Neuronal stem cell (in vitro differentiated cells): ENCODE data around the gene C4orf50.

ENCODE experiments used
- DNase-seq: peaks from one replicate; pipeline ENCODE4 v3.0.0-alpha.2; 2013; ENCODE audit warnings: low spot score
- H2AFZ ChIP-seq: one replicate; pipeline ENCODE4 v1.6.1; 2013; ENCODE audit warnings: mild to moderate bottlenecking, low read length, inconsistent platforms
- H2AK5ac ChIP-seq: 2 replicates; pipeline ENCODE4 v1.6.1; 2013; ENCODE audit warnings: low read depth, mild to moderate bottlenecking, inconsistent platforms, low read length, moderate library complexity, mixed read lengths
- H2BK120ac ChIP-seq: 2 replicates; pipeline ENCODE4 v1.6.1; 2013; ENCODE audit warnings: low read depth, mild to moderate bottlenecking, inconsistent platforms, low read length, moderate library complexity, mixed read lengths
- H2BK12ac ChIP-seq: one replicate; pipeline ENCODE4 v1.6.1; 2013; ENCODE audit warnings: low read length, inconsistent platforms
- H2BK15ac ChIP-seq: 2 replicates; pipeline ENCODE4 v1.6.1; 2013; ENCODE audit warnings: mild to moderate bottlenecking, low read length, inconsistent platforms, mixed read lengths
- H2BK5ac ChIP-seq: one replicate; pipeline ENCODE4 v1.6.1; 2013; ENCODE audit warnings: inconsistent platforms, mild to moderate bottlenecking, low read length, moderate library complexity
- H3K14ac ChIP-seq: one replicate; pipeline ENCODE4 v1.6.1; 2013; ENCODE audit warnings: low read length, inconsistent platforms
- H3K18ac ChIP-seq: 2 replicates; pipeline ENCODE4 v1.6.1; 2013; ENCODE audit warnings: low read length, inconsistent platforms
- H3K23ac ChIP-seq: 2 replicates; pipeline ENCODE4 v1.6.1; 2013; ENCODE audit warnings: low read depth, mild to moderate bottlenecking, mixed read lengths, low read length, inconsistent platforms; ENCODE audit not compliant: poor library complexity
- H3K27ac ChIP-seq: replicated peaks from 3 replicates; pipeline ENCODE4 v1.5.1; 2013; ENCODE audit warnings: low read length, inconsistent platforms
- H3K27me3 ChIP-seq, 3 experiments: 2 replicates each; pipeline ENCODE4 v1.6.1; 2013; ENCODE audit warnings: low read length in 3 of 3, mild to moderate bottlenecking in 2 of 3, inconsistent platforms in 1 of 3, low read depth in 1 of 3, mixed read lengths in 1 of 3, moderate library complexity in 1 of 3; ENCODE audit not compliant: control insufficient read depth in 3 of 3, insufficient read depth in 3 of 3
- H3K36me3 ChIP-seq, 2 donors: replicated peaks in 1 of 2; 2 replicates each; pipeline ENCODE4 v1.6.1; 2013; ENCODE audit warnings: low read length in 2 of 2; ENCODE audit not compliant: control insufficient read depth in 2 of 2, insufficient read depth in 2 of 2
- H3K4ac ChIP-seq: 2 replicates; pipeline ENCODE4 v1.6.1; 2013; ENCODE audit warnings: inconsistent platforms, mild to moderate bottlenecking, low read length, moderate library complexity
- H3K4me1 ChIP-seq, 2 donors: 1 replicate in 1 of 2; 2 replicates in 1 of 2; pipeline ENCODE4 v1.6.1; 2013; ENCODE audit warnings: low read length in 2 of 2, low read depth in 1 of 2; ENCODE audit not compliant: control insufficient read depth in 2 of 2, insufficient read depth in 1 of 2
- H3K4me2 ChIP-seq: one replicate; pipeline ENCODE4 v1.6.1; 2013; ENCODE audit warnings: mild to moderate bottlenecking, low read length, inconsistent platforms; ENCODE audit not compliant: insufficient read depth, poor library complexity, severe bottlenecking
- H3K4me3 ChIP-seq, 2 donors: 2 replicates each; pipeline ENCODE4 v1.5.1; 2013; ENCODE audit warnings: low read length in 2 of 2, mild to moderate bottlenecking in 2 of 2, inconsistent platforms in 1 of 2, moderate library complexity in 1 of 2
- H3K79me1 ChIP-seq: one replicate; pipeline ENCODE4 v1.6.1; 2013; ENCODE audit warnings: low read depth, mild to moderate bottlenecking, inconsistent platforms, low read length, moderate library complexity
- H3K9ac ChIP-seq: one replicate; pipeline ENCODE4 v1.6.1; 2013; ENCODE audit warnings: mild to moderate bottlenecking, low read depth, low read length, inconsistent platforms; ENCODE audit not compliant: poor library complexity
- H3K9me3 ChIP-seq, 2 donors: replicated peaks in 1 of 2; 2 replicates each; pipeline versions ENCODE3 to v1.6.1; 2013; ENCODE audit warnings: low read length in 2 of 2, mild to moderate bottlenecking in 2 of 2, inconsistent platforms in 1 of 2, low read depth in 1 of 2, mixed read lengths in 1 of 2, moderate library complexity in 1 of 2; ENCODE audit not compliant: control insufficient read depth in 2 of 2, insufficient read depth in 1 of 2
- H4K8ac ChIP-seq: one replicate; pipeline ENCODE4 v1.6.1; 2013; ENCODE audit warnings: low read depth, mild to moderate bottlenecking, inconsistent platforms, low read length, moderate library complexity
- H4K91ac ChIP-seq: one replicate; pipeline ENCODE4 v1.6.1; 2013; ENCODE audit warnings: low read length, low read depth, mild to moderate bottlenecking, inconsistent platforms; ENCODE audit not compliant: poor library complexity
- WGBS, 2 donors: extraction: QIAGEN DNeasy Blood & Tissue Kit; methylation state at CpG; one replicate each; pipeline ENCODE4 v1.1.7; 2013; ENCODE audit warnings: missing lambda C conversion rate in 2 of 2, mixed read lengths in 1 of 2; ENCODE audit not compliant: insufficient read length in 2 of 2, insufficient replicate concordance in 1 of 2; ENCODE audit errors: extremely low coverage in 2 of 2; 5-methylcytosine and 5-hydroxymethylcytosine counted together

C4orf50 gene

GRCh38 chr4:5912614-5913019 is 105.6 kb downstream of the C4orf50 start:
- Histone ChIP-seq H2BK15ac (no peak overlapping the region), H3K23ac (no peak overlapping the region), H4K91ac (no peak overlapping the region), H3K4me3 (no peak overlapping the region), H3K27ac (no peak overlapping the region), H2AFZ (no peak overlapping the region), H2BK120ac (no peak overlapping the region), H3K27me3 (no peaks in the 10 kb centered on the region), H3K9ac (no peak overlapping the region), H3K4me1 (no peaks in the 10 kb centered on the region), H4K8ac (no peak overlapping the region), H3K4me2 (no peak overlapping the region), H2BK12ac (no peak overlapping the region), H3K9me3 (peaks cover 0 to 5% of the 10 kb centered on the region in 2 donors), H3K14ac (no peak overlapping the region), H2AK5ac (no peak overlapping the region), H3K79me1 (no peaks in the 10 kb centered on the region), H2BK5ac (no peak overlapping the region), H3K18ac (no peak overlapping the region), H3K4ac (no peak overlapping the region), H3K36me3 (no peaks in the 10 kb centered on the region)
- no peak for DNase-seq
- no CpG with 5 or more reads among the region's 1 CpG for WGBS, 2 donors

DNA sequence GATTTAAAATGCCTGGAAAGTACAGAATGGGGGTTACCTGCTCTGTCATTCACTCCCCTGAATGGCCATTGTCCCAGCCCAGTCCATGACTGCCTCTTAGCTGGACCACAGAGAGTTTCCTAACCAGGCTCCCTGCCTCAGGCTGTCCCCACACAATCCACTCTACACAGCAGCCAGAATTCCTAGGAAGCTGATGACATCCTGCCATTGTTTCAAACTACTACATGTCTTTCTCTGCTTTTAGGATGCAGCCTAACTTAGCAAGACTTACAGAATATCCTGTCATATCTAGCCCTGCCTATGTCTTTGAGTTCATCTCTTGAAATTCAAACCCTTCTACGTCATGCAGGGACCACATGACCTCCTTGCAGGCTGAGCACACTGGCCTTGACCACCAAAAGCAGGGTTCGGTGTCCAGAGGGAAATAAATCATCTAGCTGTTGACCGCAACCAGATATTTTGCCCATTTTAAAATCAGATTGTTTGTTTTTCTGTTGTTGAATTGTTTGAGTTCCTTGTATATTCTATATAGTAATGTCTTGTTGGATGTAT is 109.3 kb downstream of the C4orf50 start:
- Histone ChIP-seq H3K23ac (no peak overlapping the region), H3K27ac (no peak overlapping the region), H4K8ac (no peak overlapping the region), H3K14ac (no peak overlapping the region), H2BK5ac (no peak overlapping the region), H3K9me3 (no peaks in the 10 kb centered on the region), H4K91ac (no peak overlapping the region), H2AK5ac (no peak overlapping the region), H3K79me1 (no peaks in the 10 kb centered on the region), H2BK15ac (no peak overlapping the region), H2BK12ac (no peak overlapping the region), H3K9ac (no peak overlapping the region), H3K4me3 (no peak overlapping the region), H3K27me3 (peaks cover 0 to 17% (median 0%) of the 10 kb centered on the region in 3 experiments), H3K18ac (no peak overlapping the region), H2BK120ac (no peak overlapping the region), H3K4me2 (no peak overlapping the region), H3K4me1 (peaks cover 0 to 4% of the 10 kb centered on the region in 2 donors), H2AFZ (no peak overlapping the region), H3K4ac (no peak overlapping the region), H3K36me3 (no peaks in the 10 kb centered on the region)
- DNase-seq = no peak
- WGBS, 2 donors = no CpG with 5 or more reads among the region's 3 CpGs

GRCh38 chr4:5906191-5906590 is 112.0 kb downstream of the C4orf50 start:
- no peak overlapping the region for H3K27ac ChIP-seq
- peaks cover 0 to 4% of the 10 kb centered on the region in 2 donors for H3K4me1 ChIP-seq
- no peaks in the 10 kb centered on the region for H3K36me3 ChIP-seq
- H3K9me3 ChIP-seq = no peaks in the 10 kb centered on the region
- no peak overlapping the region for H2BK15ac ChIP-seq
- H2BK5ac ChIP-seq = no peak overlapping the region
- no peak overlapping the region for H3K4me3 ChIP-seq
- no peak overlapping the region for H2BK120ac ChIP-seq
- H3K79me1 ChIP-seq = no peaks in the 10 kb centered on the region
- DNase-seq = no peak
- peaks cover 0 to 43% (median 0%) of the 10 kb centered on the region in 3 experiments for H3K27me3 ChIP-seq
- no peak overlapping the region for H4K8ac ChIP-seq
- H3K9ac ChIP-seq = no peak overlapping the region
- no peak overlapping the region for H2BK12ac ChIP-seq
- H3K18ac ChIP-seq = no peak overlapping the region
- H3K14ac ChIP-seq = no peak overlapping the region
- WGBS, 2 donors = no CpG with 5 or more reads among the region's 5 CpGs
- no peak overlapping the region for H3K23ac ChIP-seq
- no peak overlapping the region for H3K4me2 ChIP-seq
- H3K4ac ChIP-seq = no peak overlapping the region
- no peak overlapping the region for H4K91ac ChIP-seq
- no peak overlapping the region for H2AFZ ChIP-seq
- no peak overlapping the region for H2AK5ac ChIP-seq

- DNase-seq = no peak
- H4K8ac ChIP-seq = no peak overlapping the region
- no peak overlapping the region for H2BK12ac ChIP-seq
- no peak overlapping the region for H3K4me2 ChIP-seq
- no peak overlapping the region for H3K4ac ChIP-seq
- no CpG with 5 or more reads among the region's 8 CpGs for WGBS, 2 donors
- H3K4me1 ChIP-seq = peaks cover 0 to 4% of the 10 kb centered on the region in 2 donors
- H3K27me3 ChIP-seq = peaks cover 0 to 47% (median 0%) of the 10 kb centered on the region in 3 experiments
- no peak overlapping the region for H3K14ac ChIP-seq
- H3K23ac ChIP-seq = no peak overlapping the region
- H2BK5ac ChIP-seq = no peak overlapping the region
- H3K18ac ChIP-seq = no peak overlapping the region
- H2BK15ac ChIP-seq = no peak overlapping the region
- no peaks in the 10 kb centered on the region for H3K9me3 ChIP-seq
- H3K4me3 ChIP-seq = no peak overlapping the region
- H3K27ac ChIP-seq = no peak overlapping the region
- H2AFZ ChIP-seq = no peak overlapping the region
- H4K91ac ChIP-seq = no peak overlapping the region
- H3K79me1 ChIP-seq = no peaks in the 10 kb centered on the region
- no peak overlapping the region for H3K9ac ChIP-seq
- H2AK5ac ChIP-seq = no peak overlapping the region
- H2BK120ac ChIP-seq = no peak overlapping the region
- no peaks in the 10 kb centered on the region for H3K36me3 ChIP-seq
Measured at GRCh38 chr4:5905714-5906113, 112.5 kb downstream of the C4orf50 start.
